ENCODE measurements around the gene SMARCB1.

SMARCB1 gene

DNA sequence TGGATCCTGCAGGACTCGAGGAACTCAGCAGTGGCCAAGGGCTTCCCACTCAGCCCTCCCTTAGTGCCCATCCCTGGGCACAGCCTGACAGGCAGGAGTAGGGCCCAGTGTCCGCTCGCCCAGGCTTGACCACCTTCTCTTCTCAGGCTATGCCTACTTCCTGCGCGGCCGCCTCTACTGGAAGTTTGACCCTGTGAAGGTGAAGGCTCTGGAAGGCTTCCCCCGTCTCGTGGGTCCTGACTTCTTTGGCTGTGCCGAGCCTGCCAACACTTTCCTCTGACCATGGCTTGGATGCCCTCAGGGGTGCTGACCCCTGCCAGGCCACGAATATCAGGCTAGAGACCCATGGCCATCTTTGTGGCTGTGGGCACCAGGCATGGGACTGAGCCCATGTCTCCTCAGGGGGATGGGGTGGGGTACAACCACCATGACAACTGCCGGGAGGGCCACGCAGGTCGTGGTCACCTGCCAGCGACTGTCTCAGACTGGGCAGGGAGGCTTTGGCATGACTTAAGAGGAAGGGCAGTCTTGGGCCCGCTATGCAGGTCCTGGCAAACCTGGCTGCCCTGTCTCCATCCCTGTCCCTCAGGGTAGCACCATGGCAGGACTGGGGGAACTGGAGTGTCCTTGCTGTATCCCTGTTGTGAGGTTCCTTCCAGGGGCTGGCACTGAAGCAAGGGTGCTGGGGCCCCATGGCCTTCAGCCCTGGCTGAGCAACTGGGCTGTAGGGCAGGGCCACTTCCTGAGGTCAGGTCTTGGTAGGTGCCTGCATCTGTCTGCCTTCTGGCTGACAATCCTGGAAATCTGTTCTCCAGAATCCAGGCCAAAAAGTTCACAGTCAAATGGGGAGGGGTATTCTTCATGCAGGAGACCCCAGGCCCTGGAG lies 3.3 kb upstream of the SMARCB1 start:
- Histone ChIP-seq H3K9me3 (ENCODE audit: insufficient read depth, low read depth, low read length) (no peaks in the 10 kb centered on the region), H3K36me3 (ENCODE audit: insufficient read depth, low read depth, low read length) (no peaks in the 10 kb centered on the region), H3K27me3 (ENCODE audit: insufficient read depth, low read length) (no peaks in the 10 kb centered on the region), H3K4me1 (ENCODE audit: insufficient read depth, low read length) (peaks cover 5% of the 10 kb centered on the region; the same call in 1 of the 2 replicates), H3K4me3 (ENCODE audit: low read length) (no peak overlapping the region), H3K27ac (ENCODE audit: low read length) (no peak overlapping the region), H3K9ac (ENCODE audit: low read depth, low read length) (no peak overlapping the region)

DNA sequence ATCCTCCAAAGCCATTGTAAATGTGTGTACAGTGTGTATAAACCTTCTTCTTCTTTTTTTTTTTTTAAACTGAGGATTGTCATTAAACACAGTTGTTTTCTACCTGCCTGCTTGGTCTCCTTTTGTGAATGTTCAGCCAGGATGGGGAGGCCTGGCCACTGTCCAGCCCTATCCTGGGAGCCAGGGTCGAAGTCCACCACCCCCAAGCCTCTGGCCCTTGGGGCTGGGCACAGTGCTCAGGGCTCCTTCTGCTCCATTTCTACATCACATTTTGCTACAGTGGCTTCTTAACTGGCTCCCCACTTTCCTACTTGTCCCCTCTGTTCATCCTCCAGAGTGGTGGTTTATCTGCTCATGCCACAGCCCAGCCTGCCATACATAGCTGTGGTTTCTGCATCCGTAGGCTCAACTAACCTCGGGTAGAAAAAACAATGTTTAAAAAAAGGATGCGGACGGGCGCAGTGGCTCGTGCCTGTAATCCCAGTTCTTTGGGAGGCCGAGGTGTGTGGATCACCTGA lies 2.5 kb upstream of the SMARCB1 start:
- H3K36me3 ChIP-seq (ENCODE audit: insufficient read depth, low read depth, low read length): peaks cover 3% of the 10 kb centered on the region; the same call in 1 of the 2 replicates
- H3K4me3 ChIP-seq (ENCODE audit: low read length): no peak overlapping the region
- H3K4me1 ChIP-seq (ENCODE audit: insufficient read depth, low read length): peaks cover 11% of the 10 kb centered on the region
- H3K9ac ChIP-seq (ENCODE audit: low read depth, low read length): no peak overlapping the region
- H3K9me3 ChIP-seq (ENCODE audit: insufficient read depth, low read depth, low read length): no peaks in the 10 kb centered on the region
- H3K27ac ChIP-seq (ENCODE audit: low read length): no peak overlapping the region
- no peaks in the 10 kb centered on the region for H3K27me3 ChIP-seq (ENCODE audit: insufficient read depth, low read length)

DNA sequence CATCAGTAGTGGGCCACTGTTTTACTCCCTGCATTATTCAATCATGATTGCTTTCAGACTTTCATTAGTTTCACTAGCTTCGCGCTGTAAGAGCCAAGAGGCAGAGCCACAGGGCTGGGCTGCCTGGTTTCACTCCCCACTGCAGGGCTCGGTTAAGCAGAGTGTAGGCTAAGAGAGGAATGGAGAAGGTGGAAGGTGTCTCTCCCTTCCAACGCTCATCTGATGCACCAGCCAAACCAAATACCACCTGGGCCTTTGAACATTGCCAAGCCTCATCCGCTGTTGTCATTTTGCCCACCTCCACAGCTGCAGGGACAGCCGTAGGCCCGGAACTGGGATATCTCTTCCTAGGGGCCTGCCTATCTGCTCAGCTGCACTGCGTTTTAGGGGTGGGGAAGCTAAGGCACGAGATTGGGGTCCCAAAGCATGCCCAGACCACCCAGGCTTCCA lies 480 bp upstream of the SMARCB1 start:
- Histone ChIP-seq H3K9me3 (ENCODE audit: insufficient read depth, low read depth, low read length) (no peaks in the 10 kb centered on the region), H3K27me3 (ENCODE audit: insufficient read depth, low read length) (no peaks in the 10 kb centered on the region), H3K4me1 (ENCODE audit: insufficient read depth, low read length) (peaks cover 12% of the 10 kb centered on the region), H3K4me3 (ENCODE audit: low read length) (peak overlapping the region; percentile 92), H3K27ac (ENCODE audit: low read length) (peak overlapping the region; percentile 50), H3K36me3 (ENCODE audit: insufficient read depth, low read depth, low read length) (peaks cover 14% of the 10 kb centered on the region), H3K9ac (ENCODE audit: low read depth, low read length) (peak overlapping the region; percentile 97; the same call in 1 of the 2 replicates)

DNA sequence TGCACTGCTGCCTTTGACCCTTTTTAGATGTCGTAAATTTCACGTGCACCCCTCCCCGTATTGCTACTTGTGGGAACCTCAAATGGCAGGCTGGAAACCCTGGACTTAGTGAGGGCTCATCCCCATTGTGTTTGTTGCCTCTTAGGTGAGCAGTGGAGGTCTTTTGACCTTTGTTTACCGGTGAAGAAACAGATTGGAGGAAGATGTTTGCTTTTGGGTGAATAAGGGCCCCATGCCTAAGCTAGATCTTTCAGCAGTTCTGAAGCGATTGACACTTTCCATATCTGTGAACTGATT lies 782 bp downstream of the SMARCB1 start:
- Histone ChIP-seq H3K9me3 (ENCODE audit: insufficient read depth, low read depth, low read length) (no peaks in the 10 kb centered on the region), H3K36me3 (ENCODE audit: insufficient read depth, low read depth, low read length) (peaks cover 26% of the 10 kb centered on the region), H3K4me1 (ENCODE audit: insufficient read depth, low read length) (peaks cover 12% of the 10 kb centered on the region), H3K4me3 (ENCODE audit: low read length) (peak overlapping the region; percentile 92), H3K27ac (ENCODE audit: low read length) (peak overlapping the region; percentile 18), H3K9ac (ENCODE audit: low read depth, low read length) (peak overlapping the region; percentile 97), H3K27me3 (ENCODE audit: insufficient read depth, low read length) (no peaks in the 10 kb centered on the region)

DNA sequence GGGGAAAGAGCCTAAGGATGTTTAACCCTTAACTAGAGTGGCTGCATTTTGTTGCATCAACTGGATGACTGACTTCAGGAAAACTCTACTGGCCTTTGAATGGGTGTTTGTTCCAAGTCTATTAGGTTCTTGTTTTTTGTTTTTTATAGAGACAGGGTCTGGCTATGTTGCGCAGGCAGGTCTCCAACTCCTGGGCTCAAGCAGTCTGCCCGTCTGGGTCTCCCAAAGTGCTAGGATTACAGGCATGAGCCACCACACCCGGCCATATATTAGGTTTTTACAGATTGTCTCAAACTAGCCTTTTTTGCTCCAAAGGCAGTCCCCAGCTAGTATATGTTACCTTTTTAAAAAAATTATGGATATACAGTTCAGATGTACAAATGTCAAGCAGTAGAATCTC lies 1.1 kb downstream of the SMARCB1 start:
- peak overlapping the region; percentile 92 for H3K4me3 ChIP-seq (ENCODE audit: low read length)
- H3K27ac ChIP-seq (ENCODE audit: low read length): peak overlapping the region; percentile 18
- no peaks in the 10 kb centered on the region for H3K9me3 ChIP-seq (ENCODE audit: insufficient read depth, low read depth, low read length)
- peaks cover 12% of the 10 kb centered on the region for H3K4me1 ChIP-seq (ENCODE audit: insufficient read depth, low read length)
- no peaks in the 10 kb centered on the region for H3K27me3 ChIP-seq (ENCODE audit: insufficient read depth, low read length)
- H3K9ac ChIP-seq (ENCODE audit: low read depth, low read length): peak overlapping the region; percentile 97
- H3K36me3 ChIP-seq (ENCODE audit: insufficient read depth, low read depth, low read length): peaks cover 30% of the 10 kb centered on the region

DNA sequence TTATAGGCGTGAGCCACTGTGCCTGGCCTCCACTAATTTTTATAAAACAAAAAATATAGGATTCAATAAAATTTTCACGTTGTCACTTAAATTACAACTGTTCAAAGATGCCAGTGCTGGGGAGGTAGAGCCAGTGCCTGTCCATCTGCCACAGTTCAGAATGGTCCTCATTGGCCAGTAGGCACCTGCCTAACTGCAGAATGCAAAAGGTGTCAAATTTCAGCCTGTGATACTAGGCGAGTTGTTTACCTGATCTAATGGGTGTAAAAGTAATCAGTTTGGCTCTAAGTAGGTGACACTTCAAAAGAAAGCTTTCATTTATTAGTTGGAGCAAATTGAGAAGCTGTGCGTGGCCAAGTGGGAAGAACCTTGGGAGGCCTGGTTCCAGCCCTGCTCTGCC lies 2.4 kb downstream of the SMARCB1 start:
- Histone ChIP-seq H3K27ac (ENCODE audit: low read length) (no peak overlapping the region), H3K9ac (ENCODE audit: low read depth, low read length) (no peak overlapping the region; the same call in 1 of the 2 replicates), H3K4me3 (ENCODE audit: low read length) (no peak overlapping the region)

DNA sequence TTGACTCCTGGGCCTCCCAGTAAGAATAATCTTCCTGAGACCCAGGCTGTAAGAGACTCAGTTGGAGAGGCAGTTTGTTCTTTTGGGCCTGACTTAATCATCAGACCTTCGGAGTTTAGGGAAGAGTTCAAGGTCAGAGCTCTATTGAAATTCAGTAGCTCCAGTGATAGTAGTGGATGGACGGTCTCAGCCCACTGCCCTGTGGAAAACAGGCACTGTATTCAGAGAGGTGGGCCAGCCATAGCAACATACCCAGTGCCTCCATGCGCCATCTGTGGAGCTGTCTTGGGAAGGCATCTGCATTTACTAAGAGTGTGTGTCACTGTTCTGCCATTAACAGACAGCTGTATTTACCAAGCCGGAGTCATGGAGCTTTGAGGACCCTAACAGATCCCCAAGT lies 2.9 kb downstream of the SMARCB1 start:
- H3K27ac ChIP-seq (ENCODE audit: low read length): no peak overlapping the region
- no peak overlapping the region; the same call in 1 of the 2 replicates for H3K9ac ChIP-seq (ENCODE audit: low read depth, low read length)
- H3K9me3 ChIP-seq (ENCODE audit: insufficient read depth, low read depth, low read length): no peaks in the 10 kb centered on the region
- no peak overlapping the region for H3K4me3 ChIP-seq (ENCODE audit: low read length)
- H3K4me1 ChIP-seq (ENCODE audit: insufficient read depth, low read length): peaks cover 12% of the 10 kb centered on the region
- H3K27me3 ChIP-seq (ENCODE audit: insufficient read depth, low read length): no peaks in the 10 kb centered on the region
- peaks cover 46% of the 10 kb centered on the region for H3K36me3 ChIP-seq (ENCODE audit: insufficient read depth, low read depth, low read length)

More for the DNA sequence above, 2.4 kb downstream of the SMARCB1 start:
- H3K27me3 ChIP-seq (ENCODE audit: insufficient read depth, low read length): no peaks in the 10 kb centered on the region
- H3K9me3 ChIP-seq (ENCODE audit: insufficient read depth, low read depth, low read length): no peaks in the 10 kb centered on the region
- H3K36me3 ChIP-seq (ENCODE audit: insufficient read depth, low read depth, low read length): peaks cover 41% of the 10 kb centered on the region
- peaks cover 12% of the 10 kb centered on the region for H3K4me1 ChIP-seq (ENCODE audit: insufficient read depth, low read length)

DNA sequence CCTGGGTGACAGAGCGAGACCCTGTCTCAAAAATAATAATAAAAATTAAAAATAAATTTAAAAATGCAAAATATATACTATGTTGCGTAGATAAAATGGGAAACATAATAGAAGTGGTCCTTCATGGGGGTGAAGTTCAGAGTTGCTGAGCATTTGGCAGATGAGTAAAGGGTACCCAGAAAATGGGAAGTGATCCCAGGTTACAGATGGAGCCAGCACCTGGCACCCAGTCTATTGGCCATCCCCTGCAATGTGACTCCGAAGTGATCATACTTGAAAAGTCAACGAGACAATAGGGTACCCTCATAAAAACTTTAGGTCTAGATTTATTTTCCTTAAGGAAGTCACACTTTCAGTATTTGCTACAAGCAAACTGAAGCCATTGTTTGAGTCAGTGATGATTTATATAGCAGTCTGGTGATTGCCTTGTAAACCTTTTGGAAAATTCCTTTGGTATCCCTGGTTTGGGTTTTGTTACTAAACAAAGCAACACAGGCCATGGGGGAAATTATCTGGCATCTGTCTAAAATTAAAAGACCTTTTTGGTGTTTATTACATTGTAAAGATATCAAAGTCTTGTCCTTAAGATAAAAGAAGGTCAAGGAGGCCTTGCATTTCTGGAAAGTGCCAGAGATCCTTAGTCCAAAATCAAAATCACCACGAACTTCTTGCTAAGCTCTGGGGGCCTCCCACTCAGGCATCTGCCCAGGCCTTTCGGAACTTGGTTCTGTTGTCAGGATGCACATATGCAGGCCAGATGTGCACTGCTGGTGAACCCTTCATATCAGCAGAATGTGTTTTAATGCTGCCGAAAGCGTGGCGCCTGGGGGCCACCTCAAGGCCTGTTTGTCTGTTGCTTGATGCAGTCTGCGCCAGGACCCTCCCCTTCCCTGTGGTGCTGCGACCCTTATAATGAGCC lies 4.3 kb downstream of the SMARCB1 start:
- H3K27me3 ChIP-seq (ENCODE audit: insufficient read depth, low read length): no peaks in the 10 kb centered on the region
- H3K4me3 ChIP-seq (ENCODE audit: low read length): no peak overlapping the region
- no peak overlapping the region for H3K27ac ChIP-seq (ENCODE audit: low read length)
- H3K4me1 ChIP-seq (ENCODE audit: insufficient read depth, low read length): peaks cover 12% of the 10 kb centered on the region
- H3K36me3 ChIP-seq (ENCODE audit: insufficient read depth, low read depth, low read length): peaks cover 59% of the 10 kb centered on the region
- H3K9ac ChIP-seq (ENCODE audit: low read depth, low read length): 0 out of 2 replicates have a peak overlapping the region, but pooled peaks have one; percentile 12
- no peaks in the 10 kb centered on the region for H3K9me3 ChIP-seq (ENCODE audit: insufficient read depth, low read depth, low read length)

DNA sequence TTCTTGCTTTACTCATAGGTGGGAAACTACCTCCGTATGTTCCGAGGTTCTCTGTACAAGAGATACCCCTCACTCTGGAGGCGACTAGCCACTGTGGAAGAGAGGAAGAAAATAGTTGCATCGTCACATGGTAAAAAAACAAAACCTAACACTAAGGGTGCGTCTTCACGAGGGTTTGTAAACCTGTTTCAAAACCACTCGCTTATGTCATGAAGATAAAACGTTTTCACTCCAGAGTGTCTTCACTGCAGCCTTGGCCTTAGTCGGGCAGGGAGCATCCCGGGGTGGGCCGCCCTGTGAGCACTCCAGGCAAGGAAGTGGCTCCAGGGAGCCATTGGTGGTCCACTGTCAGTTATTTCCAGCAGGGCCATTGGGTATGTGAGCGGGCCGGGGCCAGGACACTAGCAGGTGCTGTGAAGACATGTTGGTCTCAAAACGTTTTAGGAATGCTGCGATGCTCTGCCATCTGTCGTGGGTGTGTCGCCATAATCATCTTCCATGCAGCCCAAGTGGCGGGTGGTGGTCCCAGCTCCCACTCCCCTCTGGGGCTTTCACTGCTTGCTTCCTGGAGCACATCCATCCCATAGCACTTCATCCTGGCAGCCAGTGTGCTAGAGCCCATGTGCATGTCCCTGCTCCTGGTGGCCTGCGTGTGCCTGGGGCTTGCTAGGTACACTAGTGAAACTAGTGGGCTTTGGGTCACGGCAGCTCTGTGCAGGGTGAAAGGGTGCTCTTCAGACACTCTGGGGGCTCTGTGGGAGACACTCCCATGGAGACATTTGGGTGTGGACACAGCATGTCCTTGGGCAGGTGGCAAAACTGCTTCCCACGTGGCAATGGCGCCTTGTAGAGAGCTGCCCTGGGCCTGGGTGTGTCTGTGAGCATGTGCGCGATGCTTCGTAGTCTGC lies 5.2 kb downstream of the SMARCB1 start:
- Histone ChIP-seq H3K9ac (ENCODE audit: low read depth, low read length) (no peak overlapping the region), H3K9me3 (ENCODE audit: insufficient read depth, low read depth, low read length) (no peaks in the 10 kb centered on the region), H3K27me3 (ENCODE audit: insufficient read depth, low read length) (no peaks in the 10 kb centered on the region), H3K4me3 (ENCODE audit: low read length) (no peak overlapping the region), H3K27ac (ENCODE audit: low read length) (no peak overlapping the region), H3K36me3 (ENCODE audit: insufficient read depth, low read depth, low read length) (peaks cover 67% of the 10 kb centered on the region), H3K4me1 (ENCODE audit: insufficient read depth, low read length) (peaks cover 12% of the 10 kb centered on the region)

DNA sequence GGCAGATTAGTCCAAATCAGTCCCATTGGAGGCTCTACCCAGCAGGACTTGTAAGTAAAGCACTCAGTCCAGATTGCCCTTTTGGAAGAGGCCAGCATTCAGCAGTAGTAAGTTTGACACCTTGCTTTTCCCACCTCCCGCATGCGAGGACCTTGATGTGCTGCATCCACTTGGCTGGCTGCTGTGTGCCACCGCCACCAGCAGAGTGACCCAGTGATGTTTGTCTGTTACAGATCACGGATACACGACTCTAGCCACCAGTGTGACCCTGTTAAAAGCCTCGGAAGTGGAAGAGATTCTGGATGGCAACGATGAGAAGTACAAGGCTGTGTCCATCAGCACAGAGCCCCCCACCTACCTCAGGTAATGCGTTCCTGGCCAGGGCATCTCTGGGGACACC lies 6.6 kb downstream of the SMARCB1 start:
- Histone ChIP-seq H3K4me3 (ENCODE audit: low read length) (no peak overlapping the region), H3K36me3 (ENCODE audit: insufficient read depth, low read depth, low read length) (peaks cover 76% of the 10 kb centered on the region), H3K27ac (ENCODE audit: low read length) (no peak overlapping the region), H3K27me3 (ENCODE audit: insufficient read depth, low read length) (no peaks in the 10 kb centered on the region), H3K9ac (ENCODE audit: low read depth, low read length) (no peak overlapping the region), H3K9me3 (ENCODE audit: insufficient read depth, low read depth, low read length) (no peaks in the 10 kb centered on the region), H3K4me1 (ENCODE audit: insufficient read depth, low read length) (peaks cover 7% of the 10 kb centered on the region; the same call in 1 of the 2 replicates)

DNA sequence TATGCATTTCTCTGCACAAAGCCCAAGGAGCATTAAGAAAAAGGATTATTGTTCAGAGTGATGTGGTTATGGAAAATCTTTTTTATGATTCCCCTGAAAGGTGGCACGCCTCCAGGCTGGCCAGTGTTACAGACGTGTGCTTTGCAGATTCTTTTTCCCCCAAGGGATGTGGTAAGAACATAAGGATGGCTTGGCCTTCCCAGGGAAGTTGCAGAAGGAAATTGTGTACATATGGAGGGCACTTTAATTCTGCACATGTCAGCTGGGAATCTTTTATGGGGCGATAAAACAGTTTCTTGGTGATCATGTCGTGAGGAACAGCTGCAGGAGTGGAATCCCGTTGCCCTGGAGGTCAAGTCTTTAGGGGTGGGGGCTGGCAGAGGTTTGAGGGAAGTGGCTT lies 9.7 kb downstream of the SMARCB1 start:
- Histone ChIP-seq H3K27ac (ENCODE audit: low read length) (no peak overlapping the region), H3K9ac (ENCODE audit: low read depth, low read length) (no peak overlapping the region), H3K36me3 (ENCODE audit: insufficient read depth, low read depth, low read length) (peaks cover 85% of the 10 kb centered on the region), H3K27me3 (ENCODE audit: insufficient read depth, low read length) (no peaks in the 10 kb centered on the region), H3K4me3 (ENCODE audit: low read length) (no peak overlapping the region), H3K9me3 (ENCODE audit: insufficient read depth, low read depth, low read length) (no peaks in the 10 kb centered on the region), H3K4me1 (ENCODE audit: insufficient read depth, low read length) (no peaks in the 10 kb centered on the region)

Data from iPS-20b (cell line).